Stimulated activated CD8-positive, alpha-beta memory T cell treated with anti-CD3 and anti-CD28 coated beads, Interleukin-2, amount 100 ng/mL, for 48 hours (primary cell): ENCODE measurements around the gene KDM2B.
A peak's percentile ranks its signal among the peaks of the same experiment; 100 is the strongest.

Experiments used
- DNase-seq, 2 donors: peaks; one replicate each; pipeline ENCODE4 v3.0.0-alpha.2; 2020; ENCODE audit warnings: low read depth in 2 of 2

The KDM2B gene

DNA sequence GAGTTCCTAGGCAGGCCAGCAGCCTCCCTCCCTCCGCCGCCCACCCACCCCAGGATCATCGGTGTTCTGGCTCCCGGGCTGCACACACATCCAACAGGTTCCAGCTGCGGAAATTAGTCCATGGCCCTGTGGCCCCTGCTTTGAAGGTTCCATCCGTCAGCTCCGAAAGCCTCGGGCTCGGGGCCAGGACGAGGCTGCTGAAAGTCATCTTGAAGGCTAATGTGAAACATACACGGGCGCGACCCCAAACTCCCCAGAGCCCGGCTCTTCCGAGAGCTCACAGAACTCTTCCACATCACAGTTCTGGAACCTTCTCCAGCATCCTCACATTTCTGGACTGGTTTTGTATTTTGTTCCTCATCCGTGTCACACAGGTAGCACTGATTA, 19.8 kb downstream of the KDM2B start:
- no peak for DNase-seq

DNA sequence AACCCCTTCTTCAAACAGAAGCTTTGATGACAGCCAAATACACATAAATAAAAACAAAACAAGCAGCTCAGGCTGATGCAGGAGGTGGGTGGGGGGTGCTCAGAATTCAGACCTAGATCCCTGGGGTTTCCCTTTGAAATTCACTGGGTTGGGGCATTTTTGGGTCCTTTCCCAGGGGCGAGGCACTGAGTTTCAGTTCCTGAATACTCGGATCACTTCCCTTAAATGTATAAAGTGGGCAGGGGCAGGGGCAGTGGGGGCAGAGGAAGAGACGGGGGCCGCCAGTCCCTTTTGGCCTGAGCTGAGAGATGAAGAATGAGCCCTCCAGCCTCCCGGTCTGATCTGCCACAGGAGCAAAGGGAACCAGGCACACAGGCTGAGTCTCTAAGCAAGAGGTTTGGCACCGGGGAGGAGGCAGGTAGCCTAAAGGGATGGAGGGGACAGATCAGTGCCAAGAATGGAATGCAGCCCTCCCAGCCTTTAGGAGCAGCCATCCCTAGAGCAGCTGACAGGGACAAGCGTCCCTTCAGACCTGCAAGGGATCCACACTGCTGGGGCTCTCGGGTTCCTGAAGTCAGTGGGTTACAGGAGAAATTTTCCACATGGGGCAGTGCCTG, 20.3 kb downstream of the KDM2B start:
- no peak for DNase-seq

DNA sequence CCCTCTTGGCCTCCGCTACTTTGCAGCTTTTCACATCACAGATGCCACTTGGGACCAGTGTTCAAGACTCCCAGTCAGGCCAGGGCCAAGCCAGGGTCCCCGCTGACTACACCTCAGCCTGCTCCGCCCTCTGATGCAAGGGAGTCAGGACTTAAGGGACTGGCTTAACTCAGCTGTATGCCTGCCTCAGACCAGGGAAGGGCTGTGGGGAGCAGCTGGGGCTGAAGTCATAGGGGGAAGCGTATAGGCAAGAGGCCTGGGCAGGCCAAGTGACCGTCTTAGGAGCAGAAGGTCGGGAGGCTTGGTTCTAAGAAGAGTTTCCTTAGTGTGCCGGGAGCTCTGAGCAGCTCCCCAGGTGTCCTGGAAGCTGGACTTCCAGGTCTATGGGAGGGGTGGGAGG, 21.9 kb downstream of the KDM2B start:
- DNase-seq = no peak

DNA sequence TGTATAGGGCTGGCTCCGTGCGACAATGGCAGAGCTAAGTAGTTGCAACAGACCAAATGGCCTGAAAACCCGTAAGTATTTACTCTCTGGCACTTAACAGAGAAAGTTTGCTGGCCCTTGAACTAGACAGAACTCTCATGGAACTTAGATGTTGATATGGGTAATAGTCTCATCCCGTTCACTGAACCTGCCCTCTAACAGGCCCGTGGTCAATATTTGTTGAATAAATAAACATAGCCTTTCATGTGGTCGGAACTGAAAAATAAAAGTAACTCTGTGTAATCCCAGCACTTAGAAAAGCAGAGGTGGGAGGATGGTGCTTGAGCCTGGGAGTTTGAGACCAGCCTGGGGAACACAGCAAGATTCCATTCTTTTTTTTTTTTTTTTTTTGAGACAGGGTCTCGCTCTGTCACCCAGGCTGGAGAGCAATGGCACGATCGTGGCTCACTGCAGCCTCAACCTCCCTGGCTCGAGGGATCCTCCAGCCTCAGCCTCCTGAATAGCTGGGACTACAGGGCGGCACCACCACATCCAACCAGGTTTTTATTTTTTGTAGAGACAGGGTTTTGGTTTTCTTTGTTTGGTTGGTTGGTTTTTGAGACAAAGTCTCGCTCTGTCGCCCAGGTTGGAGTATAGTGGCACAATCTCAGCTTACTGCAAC, 29.7 kb downstream of the KDM2B start:
- no peak for DNase-seq

DNA sequence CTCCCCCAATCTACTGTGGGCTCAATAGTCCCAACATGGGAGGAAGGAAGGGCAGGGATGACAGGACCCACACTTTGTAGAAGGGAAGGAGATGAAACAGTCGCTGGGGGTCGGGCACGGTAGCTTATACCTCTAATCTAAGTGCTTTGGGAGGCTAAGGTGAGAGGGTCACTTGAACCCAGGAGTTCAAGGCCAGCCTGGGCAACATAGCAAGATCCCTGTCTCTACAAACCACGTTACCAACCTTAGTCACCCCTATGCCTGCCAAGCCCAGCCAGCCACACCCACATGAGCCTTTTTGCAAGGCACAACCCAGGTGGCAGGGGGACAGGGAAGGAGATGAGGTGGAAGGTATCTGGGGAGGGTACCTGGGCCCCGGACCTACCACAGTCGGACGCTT, 31.7 kb downstream of the KDM2B start:
- no peak for DNase-seq

DNA sequence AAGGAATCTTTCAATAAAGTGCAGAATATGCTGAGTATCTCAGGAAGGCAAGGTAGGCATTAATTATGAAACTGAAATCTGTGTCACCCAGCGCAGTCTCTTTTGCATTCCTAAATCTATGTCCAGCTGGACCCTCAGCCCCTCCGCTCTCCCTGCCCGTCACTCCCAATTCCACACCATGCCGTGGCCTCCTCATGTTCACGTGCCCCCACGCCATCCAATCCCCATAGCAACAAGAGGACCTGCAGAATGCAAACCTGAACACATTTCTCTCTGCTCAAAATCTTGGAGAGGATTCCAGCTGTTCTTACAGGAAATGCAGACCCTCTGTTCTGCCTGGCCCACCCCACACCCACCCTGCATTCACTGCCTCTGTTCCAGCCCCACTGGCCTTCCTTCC, 35.3 kb downstream of the KDM2B start:
- DNase-seq = no peak

DNA sequence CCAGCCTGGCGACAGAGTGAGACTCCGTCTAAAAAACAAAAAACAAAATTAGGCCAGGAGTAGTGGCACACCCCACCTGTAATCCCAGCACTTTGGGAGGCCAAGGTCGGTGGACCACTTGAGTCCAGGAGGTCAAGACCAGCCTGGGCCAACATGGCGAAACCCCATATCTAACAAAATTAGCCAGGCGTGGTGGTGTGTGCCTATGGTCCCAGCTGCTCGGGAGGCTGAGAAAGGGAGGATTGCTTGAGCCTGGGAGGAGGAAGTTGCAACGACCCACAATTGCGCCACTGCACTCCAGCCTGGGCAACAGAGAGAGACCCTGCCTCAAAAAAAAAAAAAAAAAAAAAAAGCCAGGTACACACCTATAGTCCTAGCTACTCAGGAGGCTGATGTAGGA, 37.0 kb downstream of the KDM2B start:
- no peak for DNase-seq

DNA sequence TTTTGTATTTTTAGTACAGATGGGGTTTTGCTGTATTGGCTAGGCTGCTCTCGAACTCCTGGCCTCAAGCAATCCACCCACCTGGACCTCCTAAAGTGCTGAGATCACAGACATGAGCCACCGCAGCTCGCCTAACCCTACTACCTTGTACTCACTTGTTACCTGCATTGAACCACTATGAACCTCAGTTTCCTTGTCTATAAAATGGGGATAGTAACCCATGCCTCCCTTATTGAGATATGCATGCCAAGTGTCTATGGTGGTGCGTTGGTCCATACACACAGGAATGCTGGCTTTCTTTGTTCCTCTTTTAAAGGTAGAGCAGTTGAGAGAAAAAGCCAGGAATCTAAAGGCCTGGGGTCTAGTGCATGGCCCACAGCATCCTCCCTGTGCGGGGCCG, 40.9 kb downstream of the KDM2B start:
- DNase-seq = no peak

DNA sequence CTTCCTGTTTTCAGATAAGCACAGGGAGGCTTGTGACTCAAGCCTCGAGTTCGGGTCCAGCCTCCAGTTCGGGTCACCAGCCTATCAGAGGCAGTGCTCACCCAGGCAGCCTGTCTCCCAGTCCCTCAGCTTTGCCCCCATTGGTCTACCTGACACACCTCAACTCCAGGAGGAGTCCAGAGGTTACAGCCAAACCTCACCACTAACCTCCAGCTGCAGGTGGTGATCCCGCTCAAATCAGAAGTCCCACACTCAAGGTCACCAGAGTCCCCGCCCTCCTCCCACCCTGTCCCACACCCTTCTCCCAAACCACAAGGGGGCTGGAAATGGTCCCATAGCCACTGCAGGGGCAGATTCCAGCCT, 42.1 kb downstream of the KDM2B start:
- no peak for DNase-seq

DNA sequence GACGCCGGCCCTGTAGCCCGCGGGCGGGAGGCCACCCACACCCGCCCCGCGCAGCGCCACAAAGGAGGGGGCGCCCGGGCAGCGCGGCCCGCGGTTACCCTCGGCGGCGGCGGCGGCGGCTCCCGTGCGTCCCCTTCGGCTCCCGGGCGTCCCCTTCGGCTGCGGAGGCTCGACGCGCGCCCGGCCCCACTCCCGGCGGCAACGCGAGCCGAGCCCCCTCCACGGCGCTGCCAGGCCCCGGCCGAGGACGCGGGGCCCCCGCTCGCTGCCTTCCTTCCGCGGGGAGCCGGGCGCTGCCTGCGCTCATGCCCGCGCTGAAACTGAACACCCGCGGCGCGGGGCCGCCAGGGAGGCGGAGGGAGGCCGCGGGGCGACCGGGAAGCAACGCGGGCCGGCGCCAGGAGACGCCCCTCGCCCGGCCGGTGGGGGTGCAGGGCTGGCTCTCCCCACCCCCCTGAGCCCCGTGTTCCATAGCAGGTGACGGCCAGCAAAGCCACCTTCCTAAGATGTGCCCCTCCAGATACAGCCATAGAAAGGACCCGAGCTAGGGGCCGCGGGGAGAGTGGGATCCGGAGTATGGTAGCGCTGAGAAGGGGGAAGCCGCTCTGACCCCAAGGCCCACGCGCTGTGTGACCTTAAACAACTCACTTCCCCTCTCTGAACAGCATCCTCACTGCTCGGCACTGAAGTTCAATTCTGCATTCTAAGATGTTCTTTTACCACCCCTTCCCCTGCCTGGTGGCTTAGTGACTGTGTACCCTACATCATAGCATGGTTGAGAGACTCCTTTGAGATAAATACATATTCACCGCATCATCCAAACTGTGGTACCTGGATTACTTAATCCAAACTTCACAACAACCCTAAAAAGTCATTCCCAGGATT, 42.8 kb downstream of the KDM2B start:
- DNase-seq = peak in 1 of 2 donors; percentile 14

DNA sequence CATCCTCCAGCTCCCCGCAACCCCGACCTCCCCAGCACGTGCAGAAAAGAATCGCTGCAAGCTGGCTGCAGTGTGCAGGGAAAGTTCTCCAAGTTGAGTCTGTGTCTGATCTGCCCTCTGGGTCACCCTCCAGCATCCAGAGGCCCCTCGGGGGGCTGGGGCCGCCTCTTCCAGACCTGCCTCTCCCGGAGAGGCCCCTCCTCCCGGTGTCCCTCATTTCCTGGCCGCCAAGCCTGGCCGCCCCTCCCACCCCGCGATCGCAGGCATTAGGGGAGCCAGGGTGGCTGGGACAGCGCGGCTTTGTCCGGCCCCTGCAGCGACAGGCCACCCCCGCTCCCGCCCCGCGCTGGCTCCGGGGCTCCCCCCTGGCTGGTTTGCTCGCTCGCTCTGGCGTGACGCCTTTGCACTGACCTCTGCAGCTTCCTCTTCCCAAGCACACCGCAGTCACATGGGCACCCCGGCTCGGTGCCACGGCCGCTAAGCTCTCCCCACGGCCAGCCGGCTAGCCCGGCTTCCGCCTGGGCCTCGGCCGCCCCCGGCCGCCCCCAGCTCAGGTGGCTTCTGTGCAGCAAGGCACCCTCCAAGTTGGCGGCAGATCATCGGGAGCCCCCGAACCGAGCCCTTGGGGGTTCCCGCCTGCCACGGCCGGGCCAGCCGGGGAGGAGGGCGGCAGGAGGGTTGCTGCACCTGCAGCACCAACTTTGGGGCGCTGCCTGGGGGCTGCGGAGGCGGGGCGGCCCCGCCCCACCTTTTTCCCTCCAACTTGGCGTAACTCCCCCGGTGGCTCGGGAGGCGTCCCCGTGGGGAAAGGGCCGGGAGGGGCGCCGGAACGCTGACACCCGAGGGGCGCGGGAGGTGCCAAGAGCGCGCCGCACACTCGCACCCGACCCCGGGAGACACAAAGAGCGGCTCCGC, 43.7 kb downstream of the KDM2B start:
- peak; percentile 33 to 43 for DNase-seq

DNA sequence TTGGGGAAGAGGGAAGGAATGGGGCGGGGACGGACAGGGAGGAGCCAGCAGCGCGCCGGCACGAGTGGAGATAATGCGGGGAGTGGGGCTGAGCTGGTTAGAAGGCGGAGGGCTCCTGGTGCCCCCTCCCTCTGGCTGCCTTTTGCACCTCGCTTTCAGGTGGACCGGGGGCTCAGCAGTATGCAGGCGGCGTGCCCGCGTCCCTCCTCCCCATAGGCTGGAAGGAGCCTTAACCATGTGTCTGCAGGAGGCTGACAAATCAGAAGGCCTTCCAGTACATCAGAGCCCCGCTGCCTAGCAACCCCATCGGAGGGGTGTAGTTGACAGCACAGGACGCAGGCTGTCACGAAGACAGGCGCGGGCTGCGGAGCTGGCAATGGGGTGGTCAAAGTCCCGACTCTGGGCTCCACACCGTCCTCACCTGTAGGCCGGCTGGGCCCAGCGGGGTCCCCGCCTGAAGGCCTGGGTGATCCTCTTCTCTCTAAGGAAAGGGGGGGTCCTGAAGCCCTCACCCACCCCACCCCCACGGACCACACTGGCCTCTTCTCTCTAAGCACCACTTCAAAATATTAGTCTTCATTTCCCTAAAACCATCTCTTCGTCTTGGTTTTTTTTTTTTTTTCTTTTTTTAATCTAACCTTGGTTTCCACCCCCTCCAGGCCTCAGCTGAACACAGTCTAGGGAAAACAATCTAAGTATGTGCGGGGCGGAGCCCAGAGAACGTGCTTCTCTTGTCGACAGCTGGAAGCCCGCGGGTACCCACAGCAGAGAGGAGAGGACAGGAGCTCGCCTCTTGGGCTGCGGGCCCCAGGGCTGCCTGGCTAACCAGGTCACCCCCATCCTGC, 44.5 kb downstream of the KDM2B start:
- DNase-seq = peak; percentile 58 to 65

DNA sequence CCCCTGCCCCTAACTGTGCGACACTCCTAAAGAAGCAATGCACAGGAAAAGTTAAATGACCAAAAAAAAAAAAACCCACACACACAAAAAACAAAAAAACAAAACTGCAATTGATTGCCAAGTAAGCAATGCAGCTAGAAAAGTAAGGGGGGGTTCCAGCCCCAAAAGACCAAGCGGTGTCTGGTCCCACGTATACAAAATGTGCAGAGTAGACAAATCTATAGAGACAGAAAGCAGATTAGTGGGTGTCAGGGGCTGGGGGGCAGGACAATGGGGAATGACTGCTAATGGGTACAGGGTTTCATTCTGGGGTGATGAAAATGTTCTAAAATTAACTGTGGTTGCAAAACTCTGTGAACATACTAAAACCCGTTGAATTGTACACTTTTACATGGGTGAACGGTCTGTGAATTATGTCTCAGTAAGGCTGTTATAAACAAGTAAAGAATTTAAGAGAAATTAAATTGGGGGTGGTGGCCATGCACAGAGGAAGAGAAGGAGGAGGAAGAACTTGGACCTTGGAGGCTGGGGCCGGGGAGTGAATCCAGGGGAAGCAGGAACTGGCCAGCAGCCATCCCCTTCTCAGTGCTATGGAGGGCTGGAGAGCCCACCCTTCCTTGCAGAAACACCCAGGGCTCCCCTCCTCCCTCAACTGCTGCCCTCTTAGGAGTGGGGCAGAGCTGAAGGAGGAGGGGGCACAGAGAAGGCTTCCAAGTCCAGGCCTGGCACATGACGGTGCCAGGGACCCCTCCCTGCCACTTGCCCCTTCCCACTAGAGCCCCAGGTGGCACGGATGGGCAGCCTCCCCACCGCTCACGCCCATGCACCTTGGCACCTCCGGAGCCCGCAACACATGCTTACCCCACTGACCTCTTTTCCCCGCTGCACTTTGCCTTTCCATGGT, 45.4 kb downstream of the KDM2B start:
- DNase-seq = no peak

DNA sequence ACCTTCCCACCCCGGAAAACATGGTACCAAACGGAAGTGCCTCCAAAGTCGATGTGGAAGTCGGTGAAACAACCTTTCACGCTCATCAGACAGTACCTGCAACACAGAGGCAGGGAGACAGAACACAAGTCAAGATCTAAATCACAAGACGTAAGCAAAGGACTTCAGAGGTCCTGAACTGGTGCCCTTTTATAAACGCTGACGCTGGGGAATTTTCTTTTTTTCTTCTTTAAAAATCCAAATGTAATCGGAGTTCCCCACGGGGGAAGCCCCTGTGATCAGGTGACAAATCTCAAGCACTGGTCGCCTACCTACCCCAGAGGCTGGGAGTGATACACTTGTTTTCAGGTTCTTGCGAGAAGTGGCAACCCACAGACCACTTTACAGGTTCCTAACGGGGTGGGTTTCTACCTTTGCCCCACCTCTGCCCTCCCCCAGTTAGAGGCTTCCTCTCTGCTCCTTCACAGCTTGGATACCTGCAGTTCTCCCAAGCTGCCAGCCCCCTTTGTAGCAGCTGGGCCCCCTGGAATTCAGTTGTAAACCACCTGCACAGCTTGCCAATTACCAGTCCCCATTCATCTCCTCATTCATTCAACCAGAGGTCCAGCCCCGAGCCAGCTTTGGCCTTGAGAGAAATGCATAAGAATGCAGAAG, 46.2 kb downstream of the KDM2B start:
- peak; percentile 34 to 42 for DNase-seq

DNA sequence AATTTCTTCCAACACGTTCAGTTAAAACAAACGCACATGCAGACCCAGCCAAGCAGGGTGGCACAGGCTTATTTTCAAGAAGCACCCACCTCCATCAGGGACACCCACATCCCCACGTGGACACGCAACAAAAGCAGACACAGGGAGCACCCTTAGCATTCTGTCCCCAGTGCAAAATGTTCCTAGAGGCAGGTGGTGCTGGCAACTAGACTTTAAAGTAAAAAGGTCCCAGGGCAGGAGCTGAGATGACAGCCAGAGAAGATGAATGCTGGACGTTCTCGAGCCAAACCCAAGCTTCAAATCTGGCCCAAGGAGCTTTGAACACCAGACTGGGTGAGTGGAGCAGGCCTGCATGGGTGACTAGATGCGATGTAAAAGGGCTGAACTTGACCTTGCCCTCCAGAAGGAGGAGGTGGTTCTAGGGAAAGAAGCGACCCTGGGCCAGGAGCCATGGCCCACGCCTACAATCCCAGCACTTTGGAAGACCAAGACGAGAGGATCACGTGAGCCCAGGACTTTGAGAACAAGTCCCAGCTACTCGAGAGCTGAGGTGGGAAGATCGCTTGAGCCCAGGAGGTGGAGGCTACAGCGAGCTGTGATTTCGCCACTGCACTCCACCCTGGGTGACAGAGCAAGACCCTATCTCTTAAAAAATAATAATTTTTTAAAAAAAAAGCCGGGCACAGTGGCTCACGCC, 47.3 kb downstream of the KDM2B start:
- no peak for DNase-seq

DNA sequence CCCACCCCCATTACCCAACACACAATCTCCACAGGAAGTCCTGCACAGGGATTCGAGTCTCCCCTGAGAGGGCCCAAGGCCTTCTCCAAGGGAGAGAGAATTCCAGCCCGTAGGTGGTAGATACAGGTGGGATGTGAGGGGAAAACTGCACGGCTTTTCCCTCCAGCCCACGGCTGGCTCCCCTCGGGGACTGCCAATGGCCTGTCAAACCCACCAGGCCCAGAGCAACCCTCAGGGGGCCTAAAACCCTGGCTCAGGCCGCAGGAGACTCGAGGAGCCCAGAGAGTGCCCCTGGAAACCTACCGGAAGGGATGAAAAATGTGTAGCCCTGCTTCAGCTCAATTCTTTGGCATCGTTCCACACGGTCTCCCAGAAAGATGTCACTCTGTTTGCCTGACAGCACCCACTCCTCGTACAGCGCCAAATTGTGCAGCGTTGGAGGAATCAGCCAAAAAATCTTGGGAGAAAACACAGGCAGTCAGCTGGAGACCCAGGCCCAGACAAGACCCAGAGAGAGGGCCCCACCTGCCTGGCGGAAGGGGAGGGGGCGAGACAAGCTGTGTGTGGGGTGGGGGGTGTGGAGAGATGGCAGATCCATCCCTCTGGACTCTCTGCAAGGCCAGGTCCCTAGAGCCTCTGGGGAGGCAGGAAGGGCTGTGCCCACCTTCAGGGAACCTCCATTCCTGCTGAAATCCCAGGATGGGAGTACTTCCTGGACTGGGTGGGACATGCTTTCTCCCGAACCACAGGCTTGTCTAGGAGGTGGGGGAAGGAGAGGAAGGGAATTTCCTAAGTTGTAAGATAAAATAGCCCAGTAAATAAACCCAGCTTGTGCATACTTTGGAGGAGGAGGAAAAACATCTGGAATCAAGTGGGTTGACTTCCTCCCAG, 48.1 kb downstream of the KDM2B start:
- no peak for DNase-seq

DNA sequence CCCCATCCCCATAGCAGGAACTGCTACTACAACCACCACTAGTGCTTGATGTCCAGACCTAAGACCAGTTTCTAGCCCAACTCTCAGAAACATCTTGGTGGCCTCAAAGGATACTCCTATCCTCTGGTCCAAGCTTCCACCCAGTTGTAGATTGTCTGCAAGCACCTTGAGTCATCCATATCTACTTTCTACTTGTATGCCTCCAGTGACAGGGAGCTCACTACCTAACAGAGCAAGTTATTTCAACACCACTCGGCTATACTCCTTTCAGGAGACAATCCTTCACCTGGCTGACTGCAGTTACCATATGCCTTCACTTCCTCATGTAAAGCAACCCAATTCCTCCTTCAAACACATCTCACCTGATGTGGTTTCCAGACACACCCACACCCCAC, 49.5 kb downstream of the KDM2B start:
- no peak for DNase-seq
